ACC112 (cell line): ENCODE data around the gene CD40.

Source experiments
- H2AFZ ChIP-seq: fragments of 200-600 bp; sonication (generic); one replicate; pipeline ENCODE4 v1.6.0; 2017; ENCODE audit warnings: antibody characterized with exemption, low read length; ENCODE audit not compliant: unreplicated experiment
- H3K27ac ChIP-seq: fragments of 200-600 bp; sonication (generic); 2 replicates; pipeline ENCODE4 v1.5.1; 2014; ENCODE audit warnings: low read depth, mild to moderate bottlenecking, antibody characterized with exemption, low read length, moderate library complexity
- H3K27me3 ChIP-seq: fragments of 200-600 bp; sonication (generic); 2 replicates; pipeline ENCODE4 v1.6.1; 2014; ENCODE audit warnings: mild to moderate bottlenecking, antibody characterized with exemption, low read length, moderate library complexity, mixed read lengths; ENCODE audit not compliant: insufficient read depth
- H3K36me3 ChIP-seq: fragments of 200-600 bp; sonication (generic); 2 replicates; pipeline ENCODE4 v1.6.1; 2016; ENCODE audit warnings: mild to moderate bottlenecking, antibody characterized with exemption, low read length, moderate library complexity, mixed read lengths; ENCODE audit not compliant: insufficient read depth
- H3K4me1 ChIP-seq: fragments of 200-600 bp; sonication (generic); one replicate; pipeline ENCODE4 v1.6.1; 2016; ENCODE audit warnings: low read length, mixed read lengths; ENCODE audit not compliant: insufficient read depth, unreplicated experiment, control insufficient read depth
- H3K4me3 ChIP-seq: fragments of 200-600 bp; sonication (generic); 2 replicates; pipeline ENCODE4 v1.5.1; 2014; ENCODE audit warnings: mild to moderate bottlenecking, low read depth, low read length
- H3K79me2 ChIP-seq: fragments of 200-600 bp; sonication (generic); one replicate; pipeline ENCODE4 v1.6.0; 2016; ENCODE audit warnings: low read length; ENCODE audit not compliant: control insufficient read depth, unreplicated experiment, insufficient read depth

CD40 gene

GRCh38 chr20:46117704-46118467 is at the start of gene CD40:
TSS of gene CD40 (plus strand) at chr20:46118314. CDS start at chr20:46118344, 30 bp downstream.
- Histone ChIP-seq H3K79me2 (peaks cover 8% of the 10 kb centered on the region), H3K4me3 (peak within 1 kb of the TSS; percentile 77), H2AFZ (peak within 1 kb of the TSS; percentile 85), H3K27me3 (peaks cover 27% of the 10 kb centered on the region), H3K4me1 (peaks cover 22% of the 10 kb centered on the region), H3K27ac (peak within 1 kb of the TSS; percentile 33; the same call in 1 of the 2 replicates), H3K36me3 (no peaks in the 10 kb centered on the region)

DNA sequence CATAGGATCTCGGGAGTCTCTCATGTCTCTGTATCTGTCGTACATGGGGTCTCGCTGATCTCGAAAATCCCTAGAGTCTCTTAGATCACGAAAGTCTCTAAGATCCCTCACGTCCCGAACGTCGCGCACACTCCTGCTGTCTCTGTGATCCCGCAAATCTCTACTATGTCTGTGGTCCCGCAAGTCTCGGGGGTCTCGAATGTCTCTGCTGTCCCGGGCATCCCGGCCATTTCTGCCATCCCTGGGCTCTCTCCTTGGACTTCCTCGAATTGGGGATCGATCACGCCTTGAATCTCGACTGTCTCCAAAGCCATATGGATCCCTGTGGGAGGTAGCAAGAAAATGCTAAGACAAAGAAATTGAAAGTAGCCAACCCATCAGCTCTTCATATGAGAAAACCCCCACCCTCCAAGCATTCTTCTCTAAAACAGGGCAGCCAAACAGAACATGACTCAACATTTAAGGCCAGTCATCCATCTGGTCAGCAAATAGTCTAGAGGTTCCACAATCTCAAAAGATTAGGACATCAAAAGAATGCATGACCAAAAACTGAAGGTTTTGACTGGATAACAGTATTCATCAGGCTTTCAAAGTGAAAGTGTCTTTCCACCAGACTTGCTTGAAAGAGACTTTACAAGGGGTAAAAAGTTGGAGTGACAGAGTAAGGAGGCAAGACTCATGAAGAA is 47.8 kb upstream of the CD40 start:
- Histone ChIP-seq H3K36me3 (peaks cover 11% of the 10 kb centered on the region), H3K27me3 (no peaks in the 10 kb centered on the region), H3K4me1 (peaks cover 16% of the 10 kb centered on the region), H3K79me2 (no peaks in the 10 kb centered on the region), H3K4me3 (no peak overlapping the region), H2AFZ (no peak overlapping the region), H3K27ac (peak overlapping the region; percentile 22)

DNA sequence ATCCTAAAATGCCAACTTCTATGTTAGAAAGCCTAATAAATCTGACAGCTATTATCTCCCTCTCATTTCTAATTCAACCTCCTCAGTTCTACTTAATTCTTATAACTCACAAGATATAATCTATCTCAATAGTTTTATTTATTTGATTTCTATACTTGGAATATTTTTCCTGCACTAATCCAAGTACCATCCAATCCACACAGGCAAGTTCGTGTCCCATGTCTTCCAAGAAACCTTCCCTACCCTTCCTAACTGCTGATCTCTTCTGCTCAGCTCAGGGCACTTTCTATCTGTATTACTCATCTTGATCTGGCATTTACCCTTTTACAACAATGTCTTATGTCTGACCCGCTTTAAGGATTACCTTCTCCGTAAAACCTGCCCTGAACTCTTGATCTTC is 46.5 kb upstream of the CD40 start:
- Histone ChIP-seq H3K27ac (no peak overlapping the region), H3K27me3 (no peaks in the 10 kb centered on the region), H3K79me2 (no peaks in the 10 kb centered on the region), H3K4me1 (peaks cover 16% of the 10 kb centered on the region), H2AFZ (no peak overlapping the region), H3K4me3 (no peak overlapping the region), H3K36me3 (peaks cover 9% of the 10 kb centered on the region; the same call in 1 of the 2 replicates)

GRCh38 chr20:46073024-46073423 is 45.1 kb upstream of the CD40 start:
- Histone ChIP-seq H2AFZ (no peak overlapping the region), H3K4me3 (no peak overlapping the region), H3K4me1 (peaks cover 16% of the 10 kb centered on the region), H3K79me2 (no peaks in the 10 kb centered on the region), H3K36me3 (peaks cover 4% of the 10 kb centered on the region; the same call in 1 of the 2 replicates), H3K27me3 (no peaks in the 10 kb centered on the region), H3K27ac (no peak overlapping the region)

- Histone ChIP-seq H3K27ac (no peak overlapping the region), H3K27me3 (no peaks in the 10 kb centered on the region), H3K4me1 (peaks cover 16% of the 10 kb centered on the region), H3K36me3 (peaks cover under 1% of the 10 kb centered on the region; the same call in 1 of the 2 replicates), H2AFZ (no peak overlapping the region), H3K4me3 (no peak overlapping the region), H3K79me2 (peaks cover 1% of the 10 kb centered on the region)
Measured at GRCh38 chr20:46073443-46073842, 44.7 kb upstream of the CD40 start.

DNA sequence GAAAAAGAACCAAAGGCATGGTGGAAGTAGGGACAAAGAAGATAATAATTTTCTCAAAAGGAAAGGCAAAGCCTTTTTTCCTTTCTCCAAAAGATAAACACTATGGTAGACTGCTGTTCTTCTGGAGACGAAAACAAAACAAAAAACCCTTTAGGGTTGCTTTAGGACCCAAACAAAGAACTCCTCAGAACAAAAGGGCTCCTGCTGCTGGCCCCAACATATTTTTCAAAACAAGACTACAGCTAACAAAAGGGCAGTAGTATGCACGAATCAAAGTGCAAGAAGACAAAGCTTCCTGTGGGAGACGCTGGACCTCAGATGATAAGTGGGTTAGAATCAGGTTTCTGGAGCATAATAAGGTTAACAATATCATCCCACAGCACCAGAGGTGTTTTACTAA is 44.1 kb upstream of the CD40 start:
- Histone ChIP-seq H3K27ac (no peak overlapping the region), H3K27me3 (no peaks in the 10 kb centered on the region), H2AFZ (no peak overlapping the region), H3K4me3 (no peak overlapping the region), H3K36me3 (no peaks in the 10 kb centered on the region; the same call in 1 of the 2 replicates), H3K4me1 (peaks cover 16% of the 10 kb centered on the region), H3K79me2 (peaks cover 7% of the 10 kb centered on the region)

DNA sequence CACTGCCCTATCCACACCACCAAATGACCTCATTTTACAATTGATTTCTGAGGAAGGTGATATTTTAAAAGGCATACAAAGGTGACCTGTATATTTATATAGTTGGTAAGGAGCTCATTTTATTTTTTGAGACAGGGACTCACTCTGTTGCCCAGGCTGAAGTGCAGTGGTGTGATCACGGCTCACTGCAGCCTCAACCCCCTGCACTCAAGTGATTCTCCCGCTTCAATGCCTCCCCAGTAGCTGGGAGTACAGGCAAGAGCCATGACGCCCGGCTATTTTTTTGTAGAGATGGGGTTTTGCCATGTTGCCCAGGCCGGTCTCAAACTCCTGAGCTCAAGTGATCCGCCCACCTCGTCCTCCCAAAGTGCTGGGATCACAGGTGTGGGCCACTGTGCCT is 41.3 kb upstream of the CD40 start:
- H3K27me3 ChIP-seq, result no peaks in the 10 kb centered on the region
- H3K36me3 ChIP-seq, result no peaks in the 10 kb centered on the region; the same call in 1 of the 2 replicates
- peaks cover 34% of the 10 kb centered on the region for H3K79me2 ChIP-seq
- no peak overlapping the region for H3K4me3 ChIP-seq
- no peak overlapping the region for H3K27ac ChIP-seq
- H3K4me1 ChIP-seq, result peaks cover 4% of the 10 kb centered on the region
- no peak overlapping the region for H2AFZ ChIP-seq

- peaks cover 43% of the 10 kb centered on the region for H3K79me2 ChIP-seq
- no peaks in the 10 kb centered on the region for H3K4me1 ChIP-seq
- no peaks in the 10 kb centered on the region; the same call in 1 of the 2 replicates for H3K36me3 ChIP-seq
Measured at GRCh38 chr20:46077642-46078305, 40.3 kb upstream of the CD40 start.

GRCh38 chr20:46078954-46079353 is 39.2 kb upstream of the CD40 start:
- no peak overlapping the region for H3K27ac ChIP-seq
- H3K4me1 ChIP-seq, result no peaks in the 10 kb centered on the region
- H3K36me3 ChIP-seq, result no peaks in the 10 kb centered on the region; the same call in 1 of the 2 replicates
- peaks cover 55% of the 10 kb centered on the region for H3K79me2 ChIP-seq
- no peak overlapping the region for H3K4me3 ChIP-seq
- no peaks in the 10 kb centered on the region for H3K27me3 ChIP-seq
- H2AFZ ChIP-seq, result no peak overlapping the region

More at GRCh38 chr20:46077642-46078305, 40.3 kb upstream of the CD40 start:
- no peaks in the 10 kb centered on the region for H3K27me3 ChIP-seq
- H3K27ac ChIP-seq, result no peak overlapping the region
- H2AFZ ChIP-seq, result no peak overlapping the region
- no peak overlapping the region for H3K4me3 ChIP-seq

DNA sequence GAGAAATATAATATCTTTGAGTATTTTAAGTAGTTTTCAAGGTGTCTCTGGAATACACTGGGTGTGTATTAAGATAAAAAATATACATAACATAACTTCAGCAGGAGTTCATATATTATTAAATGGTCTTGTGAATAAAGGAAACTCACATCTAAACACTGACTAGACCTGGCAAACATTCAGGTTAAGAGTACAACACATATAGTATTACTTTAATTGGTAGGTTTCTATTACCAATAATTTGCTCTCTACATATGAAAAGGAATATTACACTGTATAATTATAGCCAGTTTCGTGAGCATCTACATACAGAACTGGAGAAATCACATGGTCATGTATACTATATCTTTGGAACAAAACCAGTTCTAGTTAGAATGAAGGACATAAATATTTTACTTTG is 37.0 kb upstream of the CD40 start:
- Histone ChIP-seq H3K27me3 (no peaks in the 10 kb centered on the region), H3K4me1 (peaks cover 20% of the 10 kb centered on the region), H3K27ac (no peak overlapping the region), H3K36me3 (no peaks in the 10 kb centered on the region), H3K79me2 (peaks cover 76% of the 10 kb centered on the region), H2AFZ (no peak overlapping the region), H3K4me3 (no peak overlapping the region)
